GM10847 (cell line): ENCODE data around the gene C1orf105.

ENCODE experiments used
- POLR2A ChIP-seq: IDR thresholded peaks from 2 replicates; pipeline ENCODE4 v1.6.1; 2011; ENCODE audit not compliant: insufficient read length; ENCODE audit errors: extremely low read depth

The C1orf105 gene

DNA sequence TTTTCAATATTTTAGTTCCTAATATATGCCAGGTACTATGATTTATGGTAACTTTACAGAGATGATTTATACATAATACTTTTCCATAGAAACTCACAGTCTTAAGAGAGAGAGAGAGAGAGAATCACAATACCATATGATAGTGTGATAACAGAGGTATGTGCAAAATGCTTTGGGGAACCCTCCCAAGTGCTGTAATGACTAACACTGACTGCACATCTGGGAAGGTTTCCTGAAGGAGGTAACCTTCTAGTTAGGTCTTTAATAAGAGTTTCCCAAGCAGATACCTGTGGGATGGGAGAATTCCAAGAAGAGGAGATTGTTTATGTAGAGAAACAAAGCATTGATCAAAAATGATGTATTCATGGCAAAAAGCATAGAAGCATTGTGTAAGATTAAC, 58.0 kb downstream of the C1orf105 start:
- no peak for TF ChIP-seq POLR2A

GRCh38 chr1:172480431-172480830, 59.9 kb downstream of the C1orf105 start:
- no peak for TF ChIP-seq POLR2A

GRCh38 chr1:172482044-172482443, 61.6 kb downstream of the C1orf105 start:
- TF ChIP-seq POLR2A: no peak

DNA sequence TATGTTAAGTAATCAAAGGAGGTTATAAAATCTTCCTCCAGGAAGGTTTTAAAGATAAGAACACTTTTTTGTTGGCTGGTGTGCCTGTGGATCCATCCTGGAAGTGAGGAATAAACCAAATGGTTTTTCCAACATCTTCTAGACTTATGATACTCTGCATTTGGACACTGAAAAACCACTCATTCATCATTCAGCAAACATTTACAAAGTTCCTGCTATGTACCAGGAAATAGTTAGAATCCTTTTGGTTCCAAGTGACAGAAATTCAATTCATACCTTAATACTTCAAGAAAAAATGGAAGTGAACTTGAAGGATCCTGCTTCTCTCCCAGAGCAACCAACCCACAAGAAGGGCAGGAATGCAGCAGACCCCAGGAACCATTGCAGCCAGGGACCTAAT, 63.0 kb downstream of the C1orf105 start:
- TF ChIP-seq POLR2A: no peak

- no peak for TF ChIP-seq POLR2A
Observed at GRCh38 chr1:172484252-172484651, 63.8 kb downstream of the C1orf105 start.

GRCh38 chr1:172485626-172486025, 65.1 kb downstream of the C1orf105 start:
- TF ChIP-seq POLR2A: no peak

DNA sequence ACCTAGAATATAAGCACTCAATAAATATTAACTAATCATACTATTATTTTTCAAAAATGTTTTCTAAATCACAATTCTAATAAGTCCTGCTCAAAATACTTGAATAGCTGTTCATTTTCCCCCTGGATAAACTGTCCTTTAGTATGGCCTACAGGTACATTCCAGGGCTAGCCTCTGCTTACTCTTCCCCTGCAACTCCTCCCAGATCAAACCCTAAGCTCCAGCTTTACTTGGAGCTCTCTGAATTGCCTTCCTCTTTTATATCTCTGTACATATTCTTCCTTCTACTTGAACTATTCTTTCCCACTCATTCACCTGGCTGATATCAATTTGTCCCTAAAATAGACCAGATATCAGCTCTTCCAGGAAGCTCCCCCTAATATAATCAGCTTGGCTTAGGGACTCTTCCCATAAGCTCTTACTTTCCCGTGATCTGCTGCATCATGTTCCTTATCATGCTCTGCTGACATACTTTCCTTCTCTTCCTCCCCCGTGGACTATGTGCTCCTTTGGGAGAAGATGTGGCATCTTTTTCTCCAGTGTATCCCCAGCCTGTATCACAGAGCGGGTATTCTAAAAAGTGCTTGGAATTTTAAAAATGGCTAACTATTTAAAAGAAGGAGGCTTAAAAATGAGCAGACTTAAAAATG, 66.4 kb downstream of the C1orf105 start:
- TF ChIP-seq POLR2A: no peak

- no peak for TF ChIP-seq POLR2A
Observed at GRCh38 chr1:172487550-172487949, 67.1 kb downstream of the C1orf105 start.

- TF ChIP-seq POLR2A: no peak
Observed at GRCh38 chr1:172488393-172488792, 67.9 kb downstream of the C1orf105 start.

GRCh38 chr1:172489847-172490246, 69.4 kb downstream of the C1orf105 start:
- TF ChIP-seq POLR2A: no peak

DNA sequence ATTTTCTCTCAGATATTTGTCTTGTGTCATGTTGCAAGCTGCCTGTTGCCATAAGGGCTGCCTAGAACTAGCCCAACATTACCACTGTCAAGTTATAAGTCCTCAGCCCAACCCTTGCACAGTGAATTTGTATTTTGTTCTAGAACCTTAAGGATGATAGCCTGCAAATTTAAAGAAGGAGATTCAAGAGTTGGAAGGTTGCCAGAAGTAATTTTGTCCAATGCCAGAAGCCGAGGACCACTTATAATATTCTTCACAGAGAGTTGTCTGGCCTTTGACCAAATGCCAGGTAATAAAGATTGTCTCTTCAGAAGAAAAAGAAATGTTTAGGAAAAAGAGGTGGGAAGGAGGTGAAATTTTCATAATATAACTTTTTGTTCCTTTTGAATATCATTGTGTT, 71.9 kb downstream of the C1orf105 start:
- no peak for TF ChIP-seq POLR2A

GRCh38 chr1:172494166-172494565, 73.7 kb downstream of the C1orf105 start:
- TF ChIP-seq POLR2A: no peak

DNA sequence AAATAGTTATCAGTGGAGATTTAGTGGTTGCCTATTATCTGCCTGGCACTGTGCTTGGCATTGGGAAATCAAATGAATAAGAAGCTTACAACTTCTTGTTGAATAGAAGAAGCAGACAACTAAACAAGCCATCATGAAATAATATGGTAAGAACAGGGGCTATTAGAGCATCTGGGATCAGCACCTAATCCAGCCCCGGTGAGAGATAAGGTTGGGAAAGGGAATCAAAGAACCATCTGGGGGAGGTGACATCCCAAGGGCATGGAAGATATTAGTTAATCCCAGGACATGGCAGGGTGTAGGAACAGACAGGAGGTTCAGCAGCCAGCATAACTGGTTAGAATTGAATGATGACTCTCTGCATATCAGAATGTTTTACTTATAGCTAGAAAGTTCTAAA, 76.2 kb downstream of the C1orf105 start:
- TF ChIP-seq POLR2A: no peak

- no peak for TF ChIP-seq POLR2A
Observed at GRCh38 chr1:172497230-172497629, 76.7 kb downstream of the C1orf105 start.

DNA sequence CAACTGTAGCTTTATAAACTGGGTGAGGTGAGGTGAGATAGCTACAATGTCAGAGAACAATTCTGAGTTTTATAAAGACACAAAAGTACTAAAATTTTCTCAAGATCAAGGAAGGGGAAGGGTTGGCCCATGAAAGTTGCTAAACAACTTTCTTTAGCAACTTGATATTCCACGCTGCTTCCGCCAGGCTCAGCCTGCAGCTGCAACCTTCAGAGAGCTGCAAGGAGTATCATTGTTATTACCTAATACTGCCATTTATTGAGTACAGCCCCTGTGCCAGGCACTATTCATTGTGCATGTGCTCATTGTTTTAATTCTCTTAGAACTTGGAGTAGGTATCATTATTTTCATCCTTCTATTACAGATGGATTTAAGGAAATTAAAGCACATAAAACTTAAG, 78.4 kb downstream of the C1orf105 start:
- no peak for TF ChIP-seq POLR2A

- no peak for TF ChIP-seq POLR2A
Observed at GRCh38 chr1:172499636-172500141, 79.2 kb downstream of the C1orf105 start.

GRCh38 chr1:172500207-172500606, 79.7 kb downstream of the C1orf105 start:
- no peak for TF ChIP-seq POLR2A
